Measurements from ENCODE around the gene LRRC72.

DNA sequence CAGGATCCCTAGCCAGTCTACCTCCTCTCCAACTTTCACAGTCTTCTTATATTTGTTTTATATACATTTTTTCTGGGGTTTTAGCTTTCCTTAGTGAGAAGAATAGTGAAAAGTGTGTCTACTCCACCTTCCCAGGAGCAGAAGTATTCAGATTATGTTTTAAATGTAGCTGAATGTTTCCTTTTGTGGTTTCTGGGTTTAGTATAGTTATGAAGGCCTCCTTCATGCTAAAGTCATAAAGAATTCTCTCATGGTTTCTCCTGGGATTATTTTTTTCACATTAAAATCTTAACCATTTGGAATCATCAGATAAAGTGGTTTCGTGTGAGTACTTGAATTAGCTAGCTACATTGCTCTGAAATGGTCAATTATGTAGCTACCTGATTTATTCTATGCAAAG, 68.1 kb downstream of the LRRC72 start:
- TF ChIP-seq EZH2phosphoT487 (IDR thresholded peaks at IDR 0.05; ENCODE audit: low read length) = no peak
- TF ChIP-seq, protein P1, sequence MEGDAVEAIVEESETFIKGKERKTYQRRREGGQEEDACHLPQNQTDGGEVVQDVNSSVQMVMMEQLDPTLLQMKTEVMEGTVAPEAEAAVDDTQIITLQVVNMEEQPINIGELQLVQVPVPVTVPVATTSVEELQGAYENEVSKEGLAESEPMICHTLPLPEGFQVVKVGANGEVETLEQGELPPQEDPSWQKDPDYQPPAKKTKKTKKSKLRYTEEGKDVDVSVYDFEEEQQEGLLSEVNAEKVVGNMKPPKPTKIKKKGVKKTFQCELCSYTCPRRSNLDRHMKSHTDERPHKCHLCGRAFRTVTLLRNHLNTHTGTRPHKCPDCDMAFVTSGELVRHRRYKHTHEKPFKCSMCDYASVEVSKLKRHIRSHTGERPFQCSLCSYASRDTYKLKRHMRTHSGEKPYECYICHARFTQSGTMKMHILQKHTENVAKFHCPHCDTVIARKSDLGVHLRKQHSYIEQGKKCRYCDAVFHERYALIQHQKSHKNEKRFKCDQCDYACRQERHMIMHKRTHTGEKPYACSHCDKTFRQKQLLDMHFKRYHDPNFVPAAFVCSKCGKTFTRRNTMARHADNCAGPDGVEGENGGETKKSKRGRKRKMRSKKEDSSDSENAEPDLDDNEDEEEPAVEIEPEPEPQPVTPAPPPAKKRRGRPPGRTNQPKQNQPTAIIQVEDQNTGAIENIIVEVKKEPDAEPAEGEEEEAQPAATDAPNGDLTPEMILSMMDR (IDR thresholded peaks at IDR 0.05; ENCODE audit: low read length) = no peak

Data from MM.1S (cell line).